RWPE2 (cell line): ENCODE measurements around the gene DEGS1.

Experiments
- ATAC-seq: fragments of 200-7000 bp; cut with Tn5 transposase; 3 replicates; pipeline ENCODE4 v1.9.1; 2021; ENCODE audit warnings: low read depth
- DNase-seq: peaks from one replicate; pipeline ENCODE4 v3.0.0-alpha.2; 2020; ENCODE audit warnings: low spot score
- H3K27ac ChIP-seq: fragments of 450-650 bp; 2 replicates; pipeline ENCODE4 v1.5.1; 2017; ENCODE audit warnings: mild to moderate bottlenecking; ENCODE audit not compliant: poor library complexity, severe bottlenecking
- H3K27me3 ChIP-seq: fragments of 250-450 bp; sonication (Bioruptor Pico); 2 replicates; pipeline ENCODE4 v1.5.1; 2021; ENCODE audit warnings: mild to moderate bottlenecking, moderate library complexity; ENCODE audit not compliant: insufficient read depth, poor library complexity, severe bottlenecking
- H3K36me3 ChIP-seq: fragments of 250-450 bp; sonication (Bioruptor Pico); 2 replicates; pipeline ENCODE4 v1.5.1; 2020; ENCODE audit warnings: low read depth, mild to moderate bottlenecking, moderate library complexity
- H3K4me1 ChIP-seq: fragments of 250-450 bp; sonication (Bioruptor Pico); 2 replicates; pipeline ENCODE4 v1.5.1; 2021; ENCODE audit warnings: mild to moderate bottlenecking, moderate library complexity; ENCODE audit not compliant: insufficient read depth, poor library complexity, severe bottlenecking
- H3K4me3 ChIP-seq: fragments of 250-450 bp; sonication (Bioruptor Pico); 2 replicates; pipeline ENCODE4 v1.5.1; 2021; ENCODE audit warnings: mild to moderate bottlenecking, moderate library complexity; ENCODE audit not compliant: severe bottlenecking
- H3K9me3 ChIP-seq: fragments of 250-450 bp; sonication (Bioruptor Pico); 2 replicates; pipeline ENCODE4 v1.5.1; 2021; ENCODE audit warnings: mild to moderate bottlenecking, moderate library complexity; ENCODE audit not compliant: severe bottlenecking
- CTCF ChIP-seq: fragments of 450-650 bp; IDR thresholded peaks from one replicate; pipeline ENCODE4 v1.5.1; 2017; ENCODE audit warnings: mild to moderate bottlenecking, moderate library complexity; ENCODE audit not compliant: poor library complexity, severe bottlenecking

The DEGS1 gene

GRCh38 chr1:224212618-224213061 is 29.6 kb downstream of the DEGS1 start:
- Histone ChIP-seq H3K36me3 (no peaks in the 10 kb centered on the region), H3K9me3 (no peaks in the 10 kb centered on the region), H3K4me1 (no peaks in the 10 kb centered on the region), H3K4me3 (no peak overlapping the region), H3K27me3 (no peaks in the 10 kb centered on the region), H3K27ac (no peak overlapping the region)
- TF ChIP-seq CTCF, result no peak
- no peak for ATAC-seq
- DNase-seq, result no peak

- Histone ChIP-seq H3K4me1 (no peaks in the 10 kb centered on the region), H3K27ac (no peak overlapping the region), H3K4me3 (no peak overlapping the region), H3K27me3 (no peaks in the 10 kb centered on the region), H3K36me3 (no peaks in the 10 kb centered on the region), H3K9me3 (no peaks in the 10 kb centered on the region)
- ATAC-seq, result no peak; the same call in 2 of the 3 replicates
- TF ChIP-seq CTCF, result no peak
- no peak for DNase-seq
Observed at GRCh38 chr1:224213438-224214119, 30.5 kb downstream of the DEGS1 start.

- H3K27ac ChIP-seq, result no peak overlapping the region
- no peak for DNase-seq
- H3K9me3 ChIP-seq, result no peaks in the 10 kb centered on the region
- TF ChIP-seq CTCF, result no peak
- ATAC-seq, result no peak
- no peak overlapping the region for H3K4me3 ChIP-seq
- no peaks in the 10 kb centered on the region for H3K27me3 ChIP-seq
- H3K36me3 ChIP-seq, result no peaks in the 10 kb centered on the region
- H3K4me1 ChIP-seq, result no peaks in the 10 kb centered on the region
Observed at GRCh38 chr1:224216382-224216781, 33.3 kb downstream of the DEGS1 start.

GRCh38 chr1:224217655-224218623 is 34.9 kb downstream of the DEGS1 start:
- DNase-seq (no peak), ATAC-seq (no peak)
- no peaks in the 10 kb centered on the region for H3K36me3 ChIP-seq
- no peaks in the 10 kb centered on the region for H3K27me3 ChIP-seq
- H3K4me3 ChIP-seq, result no peak overlapping the region
- H3K9me3 ChIP-seq, result no peaks in the 10 kb centered on the region
- H3K4me1 ChIP-seq, result no peaks in the 10 kb centered on the region
- H3K27ac ChIP-seq, result no peak overlapping the region
- TF ChIP-seq CTCF, result no peak
